Amygdala (tissue), 56 donors: ENCODE measurements around the gene PEX16.
"Not testable (repeated sequence)": the region's sequence is repeated elsewhere in the genome, so short reads cannot be mapped to it uniquely, and the experiment has no call there.

ENCODE experiments used
- DNase-seq, 56 donors: peaks; one replicate each; lab custom pipeline; 2025; lab: John Stamatoyannopoulos, UW

Gene PEX16

DNA sequence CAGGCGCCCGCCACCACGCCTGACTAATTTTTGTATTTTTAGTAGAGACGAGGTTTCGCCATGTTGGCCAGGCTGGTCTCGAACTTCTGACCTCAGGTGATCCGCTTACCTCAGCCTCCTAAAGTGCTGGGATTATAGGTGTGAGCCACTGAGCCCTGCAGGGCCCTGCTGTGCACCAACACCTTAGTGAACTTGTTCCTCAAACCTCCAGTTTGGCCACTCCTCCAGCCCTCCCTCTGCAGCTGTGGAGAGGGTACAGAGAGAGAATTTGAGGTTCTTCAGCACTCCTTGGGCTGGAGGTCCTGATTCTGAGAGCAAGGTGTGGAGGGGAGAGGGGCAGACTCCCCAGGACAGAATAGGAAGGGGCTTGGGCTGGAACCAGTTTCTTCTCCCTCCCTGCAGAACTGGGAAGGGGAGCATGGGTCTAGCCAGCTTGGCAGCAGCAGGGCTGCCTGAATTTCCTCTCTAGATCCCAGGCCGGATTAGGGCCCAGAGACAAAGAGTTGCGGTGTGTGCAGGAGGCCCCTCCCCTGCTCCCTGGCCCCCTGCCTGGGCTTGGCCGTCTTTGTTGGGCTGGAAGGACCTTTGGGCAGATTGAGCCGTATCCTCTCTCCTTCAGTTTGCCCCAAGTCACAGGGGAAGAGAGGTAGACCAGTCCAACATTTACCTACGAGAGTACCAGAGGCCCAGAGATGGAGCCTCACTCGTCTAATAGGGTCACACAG lies 2.3 kb upstream of the PEX16 start:
- peak in 5 of 56 donors; percentile 17 to 48 (median 23) for DNase-seq

DNA sequence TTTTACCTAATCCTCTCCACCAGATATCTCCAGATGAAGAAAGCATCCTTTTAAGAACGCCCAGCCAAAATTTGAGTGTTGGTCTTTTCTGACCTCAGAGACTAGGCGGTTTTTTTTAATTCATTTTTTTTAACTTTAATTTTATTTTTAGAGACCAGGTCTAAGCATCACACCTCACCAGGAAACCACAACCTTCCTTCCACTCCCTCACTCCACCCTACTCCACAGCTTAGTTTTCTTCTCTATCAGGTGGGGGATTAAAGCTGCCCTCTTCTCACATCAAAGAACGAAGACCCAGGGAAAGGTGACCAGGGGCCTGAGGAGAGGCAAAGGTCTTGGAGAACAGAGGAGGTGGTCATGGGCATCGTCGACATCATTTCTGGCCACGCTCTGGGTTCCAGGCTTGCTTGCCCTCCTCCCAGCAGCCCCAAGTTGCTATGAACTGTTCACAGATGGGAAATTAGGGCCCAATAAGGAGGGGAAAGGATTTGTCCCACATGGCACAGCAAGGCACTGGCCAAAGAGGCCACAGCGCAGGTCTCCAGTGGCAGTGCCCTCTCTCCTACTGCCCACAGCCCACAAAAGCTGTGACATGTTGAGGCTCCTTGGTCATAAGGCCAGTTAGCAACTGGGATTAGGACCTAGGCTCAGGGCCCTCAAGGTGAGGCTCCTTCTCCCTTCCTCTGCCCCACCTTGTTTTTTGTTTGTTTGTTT lies 1.4 kb upstream of the PEX16 start:
- no peak for DNase-seq

DNA sequence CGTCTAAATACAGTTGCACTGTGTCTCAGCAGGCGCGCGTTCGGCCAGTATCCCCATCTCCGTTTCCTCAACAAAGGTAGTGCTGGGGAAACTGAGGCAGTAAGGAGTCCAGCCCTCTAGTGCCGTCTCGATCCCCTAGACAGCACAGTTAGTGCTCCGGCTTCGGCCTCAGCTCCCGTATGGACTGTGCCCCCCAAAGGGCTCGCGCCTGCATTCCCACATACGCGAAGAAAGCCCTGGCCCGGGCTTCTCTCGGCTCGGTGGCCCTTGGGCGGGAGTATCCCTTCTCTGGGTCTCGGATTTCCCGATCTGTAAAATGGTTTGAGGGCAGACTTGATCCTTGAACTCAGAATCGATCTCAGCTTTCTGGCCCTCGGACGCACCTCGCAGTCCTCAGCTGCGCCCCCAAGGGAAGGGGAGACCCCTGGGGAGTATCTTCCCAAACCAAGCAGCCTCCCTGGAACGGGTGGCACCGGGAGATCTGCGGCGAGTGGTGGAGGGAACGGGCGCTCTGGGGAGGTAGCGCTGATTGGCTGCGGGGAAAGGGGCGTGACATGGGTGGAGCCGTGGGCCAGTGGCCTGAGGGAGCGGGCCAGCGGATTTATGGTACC lies 759 bp upstream of the PEX16 start:
- peak in 55 of 56 donors; percentile 35 to 87 (median 69) for DNase-seq

DNA sequence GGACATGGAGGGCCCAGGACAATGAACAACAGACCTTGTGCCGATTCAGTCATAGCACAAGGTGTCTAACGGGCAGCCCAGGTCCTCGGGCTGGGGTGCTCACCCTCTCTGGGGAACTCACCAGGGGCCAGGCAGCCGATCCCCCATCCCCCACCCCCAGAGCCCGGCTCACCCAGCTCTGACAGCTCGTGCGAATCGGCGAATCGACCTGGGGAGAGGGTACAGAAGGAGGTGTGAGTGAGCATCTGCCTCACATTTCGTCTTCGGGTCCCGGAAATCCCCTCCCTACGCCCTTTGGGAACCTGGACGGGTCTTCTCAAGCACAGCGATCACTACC lies 423 bp downstream of the PEX16 start:
- DNase-seq = no peak

DNA sequence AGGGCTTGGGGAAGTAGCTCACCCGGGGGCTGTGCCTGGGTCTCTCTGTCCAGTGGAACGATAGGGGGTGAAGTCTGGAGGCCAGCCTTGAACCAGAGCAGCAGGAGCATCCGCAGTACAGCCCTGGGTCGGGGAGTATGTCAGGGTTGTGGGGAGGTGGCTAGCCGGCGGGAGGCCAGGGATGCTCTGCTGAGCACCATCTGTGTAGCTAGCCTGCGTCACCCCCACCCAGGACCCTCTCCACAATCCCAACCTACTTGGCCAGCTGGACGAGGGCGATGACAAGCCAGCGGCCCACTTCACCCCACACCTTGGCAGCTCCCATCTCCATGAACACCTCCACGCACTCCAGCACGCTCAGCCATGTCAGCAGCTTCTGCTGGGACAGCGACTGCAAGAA lies 2.2 kb downstream of the PEX16 start:
- DNase-seq = no peak

DNA sequence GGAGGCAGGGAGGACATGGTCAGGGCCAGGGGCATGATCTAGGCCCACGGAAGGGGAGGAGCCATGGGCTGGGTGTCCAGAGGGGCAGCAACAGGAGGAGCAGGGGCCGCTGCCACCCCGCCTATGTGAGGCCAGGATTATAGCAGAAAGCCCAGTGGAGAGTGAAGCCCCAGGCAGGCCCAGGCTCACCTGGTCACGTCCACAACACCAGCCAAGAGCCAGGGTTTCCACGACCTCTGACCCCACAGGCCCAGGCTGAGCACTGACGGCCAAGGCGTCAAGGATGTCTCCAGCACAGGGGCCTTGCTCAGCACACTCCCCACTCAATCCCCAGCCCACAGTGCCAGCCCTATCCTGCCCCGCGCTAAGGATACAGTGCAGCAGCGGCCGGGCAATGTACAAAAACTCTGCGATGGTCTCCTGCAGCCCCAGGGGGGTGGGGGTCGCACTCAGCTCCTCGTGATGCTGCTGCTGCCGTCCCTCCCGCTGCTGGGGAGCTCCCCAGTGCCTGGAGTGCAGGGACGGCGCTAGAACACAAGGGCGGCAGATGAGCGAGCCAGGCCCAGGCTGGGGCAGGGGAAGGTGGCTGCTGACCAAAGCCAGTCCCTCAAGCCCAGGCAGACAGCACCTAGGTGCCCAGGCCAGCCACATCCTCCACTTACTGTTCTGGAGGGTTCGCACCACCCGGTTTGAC lies 3.6 kb downstream of the PEX16 start:
- DNase-seq = no peak

DNA sequence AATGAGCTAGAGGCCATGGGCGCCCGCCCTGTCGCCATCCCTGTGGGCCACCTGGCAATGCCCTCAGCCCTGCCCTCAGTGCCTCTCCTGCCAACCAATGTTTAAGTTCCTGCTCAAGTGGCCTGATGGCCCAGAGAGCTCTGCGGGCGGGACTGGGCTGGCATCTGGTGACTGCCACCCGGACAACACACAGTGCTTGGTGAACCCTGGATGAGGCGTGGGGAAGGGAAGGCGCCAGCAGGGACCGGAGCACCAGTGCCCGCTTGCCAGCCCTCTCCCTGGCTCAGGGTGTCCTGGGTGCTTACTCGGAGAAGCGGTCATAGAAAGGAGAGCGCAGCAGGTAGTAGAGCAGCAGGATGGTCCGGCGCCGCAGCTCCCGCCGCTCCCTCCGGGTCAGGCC lies 4.2 kb downstream of the PEX16 start:
- DNase-seq = no peak

DNA sequence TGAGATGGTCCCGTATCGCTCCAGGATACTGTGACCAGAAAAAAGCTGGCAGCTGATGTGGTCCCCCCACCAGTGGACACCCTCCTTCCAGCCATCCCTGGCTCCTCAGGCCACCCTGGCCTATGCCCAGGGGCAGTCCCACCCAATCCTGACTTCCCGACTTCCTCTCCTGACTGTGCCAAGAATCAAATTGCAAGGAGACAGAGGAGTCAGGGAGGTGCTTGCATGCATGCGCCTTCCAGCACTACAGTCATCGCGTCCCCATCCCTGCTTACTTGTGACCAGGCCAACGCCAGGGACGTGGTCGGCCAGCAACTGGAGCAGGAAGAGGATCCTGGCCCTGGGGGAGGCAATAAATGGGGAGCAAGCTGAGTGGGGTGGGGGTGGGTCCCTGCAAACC lies 7.1 kb downstream of the PEX16 start:
- DNase-seq = no peak

DNA sequence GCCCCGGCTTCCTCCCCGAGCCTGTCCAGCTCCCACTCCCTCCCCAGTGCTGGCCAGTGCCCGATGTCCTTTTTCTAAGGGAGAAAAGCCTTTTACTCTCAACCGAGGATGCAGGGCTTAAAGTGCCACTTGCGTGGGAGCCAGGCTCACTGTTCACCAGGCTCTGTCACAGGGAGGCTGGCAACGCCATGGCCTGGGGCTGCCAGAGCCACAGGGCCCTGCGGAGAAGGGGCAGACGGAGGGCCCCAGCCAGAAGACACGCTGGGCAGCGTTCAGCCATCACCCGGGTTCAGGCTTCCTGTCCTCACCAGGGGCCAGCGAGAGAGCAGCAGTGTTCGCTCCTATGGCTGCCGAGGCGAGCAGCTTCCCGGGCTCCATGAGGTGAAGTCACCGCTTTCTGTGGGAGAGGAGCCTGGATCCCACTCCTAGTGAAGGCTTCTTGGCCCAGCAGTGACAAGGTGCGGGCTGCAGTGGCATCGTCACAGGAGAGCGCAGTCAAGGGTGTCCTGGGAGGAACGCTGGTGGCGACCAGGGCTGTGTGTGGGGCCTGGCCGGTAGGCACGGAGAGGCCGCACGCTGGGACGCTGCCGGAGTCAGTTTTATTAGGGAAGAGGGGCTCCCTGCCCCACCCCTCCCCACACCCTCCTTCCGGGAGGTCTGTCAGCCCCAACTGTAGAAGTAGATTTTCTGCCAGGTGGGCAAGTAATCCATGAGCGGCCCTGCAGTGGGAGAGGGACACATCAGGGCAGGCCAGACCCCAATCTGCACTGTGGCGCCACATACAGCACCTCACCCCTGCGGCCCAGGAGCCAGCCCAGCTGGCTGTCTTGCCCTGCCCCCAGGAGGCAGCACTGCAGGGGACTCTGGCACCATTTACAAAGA lies 7.8 kb downstream of the PEX16 start:
- peak in 14 of 56 donors; percentile 20 to 73 (median 36) for DNase-seq

DNA sequence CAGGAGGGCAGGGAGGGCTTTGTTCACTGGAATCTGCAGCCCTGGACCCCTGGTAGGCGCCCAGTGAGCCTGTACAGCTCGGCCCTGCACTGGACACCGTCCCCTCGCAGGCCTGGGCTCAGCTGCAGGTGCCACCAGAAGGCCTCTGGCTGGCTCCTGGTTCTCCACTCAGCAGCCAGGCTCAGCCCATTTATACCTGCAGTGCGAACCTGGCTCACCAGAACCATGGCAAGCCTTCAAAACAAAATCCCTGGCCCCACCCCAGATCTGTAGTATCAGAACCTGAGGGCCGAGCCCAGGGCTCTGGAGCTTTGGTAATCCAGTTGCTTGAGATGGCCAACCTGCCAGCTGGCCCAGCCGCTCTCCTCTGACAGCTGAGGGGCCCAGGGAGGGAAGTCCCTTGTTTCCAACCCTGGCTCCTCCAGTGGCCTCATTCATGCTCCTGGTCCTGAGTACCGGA lies 9.7 kb downstream of the PEX16 start:
- peak in 19 of 56 donors; percentile 16 to 63 (median 37) for DNase-seq

DNA sequence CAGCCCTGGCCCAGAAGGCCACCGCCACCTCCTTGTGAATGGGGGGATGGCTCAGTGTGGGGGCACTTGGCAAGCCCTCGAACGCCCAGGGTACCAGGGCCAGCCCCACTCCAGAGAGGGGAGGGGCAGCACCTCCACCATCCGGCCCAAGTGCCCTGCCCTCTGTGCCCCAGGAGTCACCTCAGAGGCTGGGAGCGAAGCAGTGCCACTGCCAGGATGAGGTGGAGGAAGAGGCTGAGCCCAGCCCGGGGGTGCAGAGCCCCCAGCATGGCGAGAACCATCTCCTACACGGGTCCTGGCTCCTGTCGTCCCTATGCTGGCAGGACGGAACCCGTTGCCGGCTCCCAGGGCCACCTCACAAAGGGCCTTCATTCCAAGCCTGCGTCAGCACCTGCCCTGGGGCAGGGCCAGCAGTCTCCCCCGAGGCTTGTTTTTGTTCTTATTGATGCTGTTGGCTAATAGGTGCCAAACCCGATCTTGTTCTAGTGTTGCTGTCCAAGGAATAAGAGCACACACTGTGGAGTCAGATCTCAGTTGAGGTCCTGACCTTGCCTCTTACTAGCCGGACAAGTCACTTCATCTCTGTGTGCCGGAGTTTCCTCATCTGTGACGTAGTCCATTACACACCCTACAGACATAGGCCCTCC lies 10.6 kb downstream of the PEX16 start, which contains the start of gene FREY1:
Gene FREY1 (minus strand): TSS at position 307 of the 647 bp plus-strand sequence. CDS start 26 bp downstream, at position 281.
- DNase-seq = peak in 9 of 56 donors; percentile 25 to 52 (median 41)

DNA sequence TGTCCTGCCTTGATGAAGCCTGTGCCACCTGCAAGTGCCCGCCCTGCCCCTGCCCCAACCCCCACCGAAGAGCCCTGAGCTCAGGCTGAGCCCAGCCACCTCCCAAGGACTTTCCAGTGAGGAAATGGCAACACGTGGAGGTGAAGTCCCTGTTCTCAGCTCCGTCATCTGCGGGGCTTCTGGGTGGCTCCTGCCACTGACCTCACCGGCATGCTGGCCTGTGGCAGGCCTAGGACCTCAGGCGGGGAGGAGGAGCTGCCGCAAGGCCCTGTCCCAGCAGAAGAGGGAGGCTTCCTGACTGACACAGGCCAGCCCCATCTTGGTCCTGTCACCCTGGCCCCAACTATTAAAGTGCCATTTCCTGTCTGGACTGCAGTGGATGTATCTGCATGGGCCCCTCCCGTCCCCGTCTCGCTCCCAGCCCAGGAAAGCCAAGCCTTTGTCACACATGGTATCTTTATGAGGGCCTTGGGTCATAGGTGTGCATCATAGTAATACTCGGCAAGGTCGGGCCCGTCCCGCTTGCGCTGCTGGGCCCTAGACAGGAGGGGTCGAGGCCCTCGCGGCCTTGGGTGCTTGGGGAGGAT lies 11.5 kb downstream of the PEX16 start:
- DNase-seq = no peak

DNA sequence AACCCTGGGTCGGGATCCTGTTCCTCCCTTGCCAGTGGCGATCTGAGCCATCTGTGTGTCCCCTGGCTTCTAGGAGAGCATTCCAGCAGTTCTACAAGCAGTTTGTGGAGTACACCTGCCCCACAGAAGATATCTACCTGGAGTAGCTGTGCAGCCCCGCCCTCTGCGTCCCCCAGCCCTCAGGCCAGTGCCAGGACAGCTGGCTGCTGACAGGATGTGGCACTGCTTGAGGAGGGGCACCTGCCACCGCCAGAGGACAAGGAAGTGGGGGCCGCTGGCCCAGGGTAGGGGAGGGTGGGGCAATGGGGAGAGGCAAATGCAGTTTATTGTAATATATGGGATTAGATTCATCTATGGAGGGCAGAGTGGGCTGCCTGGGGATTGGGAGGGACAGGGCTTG lies 12.1 kb downstream of the PEX16 start:
- DNase-seq = not testable (repeated sequence)

DNA sequence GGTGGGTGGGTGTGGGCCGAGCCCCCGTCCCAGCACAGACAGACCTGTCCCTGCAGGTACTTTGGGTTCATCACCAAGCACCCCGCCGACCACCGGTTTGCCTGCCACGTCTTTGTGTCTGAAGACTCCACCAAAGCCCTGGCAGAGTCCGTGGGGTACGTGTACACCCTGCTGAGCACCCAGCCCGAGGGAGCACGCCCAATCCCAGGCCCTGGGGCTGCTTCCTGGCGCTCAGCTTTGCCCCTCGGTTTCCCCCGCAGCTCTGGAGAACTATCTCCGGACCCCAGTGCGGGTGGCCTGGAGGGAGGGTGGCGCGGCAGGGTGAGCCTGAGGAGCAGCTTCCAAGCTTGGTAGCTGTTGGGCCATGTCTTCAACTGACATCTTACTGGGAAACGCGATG lies 12.6 kb downstream of the PEX16 start:
- DNase-seq = no peak

DNA sequence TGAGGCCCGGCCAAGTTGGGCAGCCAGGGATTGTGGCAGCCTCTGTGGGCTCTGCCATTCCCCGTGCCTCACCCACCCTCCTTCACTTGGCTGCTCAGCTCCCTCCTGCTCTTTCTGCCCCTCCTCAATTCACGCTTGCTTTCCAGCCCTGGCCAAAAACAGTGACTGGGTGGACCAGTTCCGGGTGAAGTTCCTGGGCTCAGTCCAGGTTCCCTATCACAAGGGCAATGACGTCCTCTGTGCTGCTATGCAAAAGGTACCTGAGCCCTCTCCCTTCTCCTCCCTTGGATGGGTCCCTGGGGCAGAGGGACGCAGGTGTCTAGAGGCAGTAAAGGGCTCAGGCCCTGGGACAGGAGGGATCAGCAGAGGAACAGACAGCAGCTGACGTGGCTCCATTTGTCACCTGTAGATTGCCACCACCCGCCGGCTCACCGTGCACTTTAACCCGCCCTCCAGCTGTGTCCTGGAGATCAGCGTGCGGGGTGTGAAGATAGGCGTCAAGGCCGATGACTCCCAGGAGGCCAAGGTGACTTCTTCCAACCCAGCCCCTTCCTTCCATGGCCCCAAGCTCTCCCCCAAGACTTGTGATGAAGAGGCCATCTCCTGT lies 13.3 kb downstream of the PEX16 start:
- DNase-seq = no peak

DNA sequence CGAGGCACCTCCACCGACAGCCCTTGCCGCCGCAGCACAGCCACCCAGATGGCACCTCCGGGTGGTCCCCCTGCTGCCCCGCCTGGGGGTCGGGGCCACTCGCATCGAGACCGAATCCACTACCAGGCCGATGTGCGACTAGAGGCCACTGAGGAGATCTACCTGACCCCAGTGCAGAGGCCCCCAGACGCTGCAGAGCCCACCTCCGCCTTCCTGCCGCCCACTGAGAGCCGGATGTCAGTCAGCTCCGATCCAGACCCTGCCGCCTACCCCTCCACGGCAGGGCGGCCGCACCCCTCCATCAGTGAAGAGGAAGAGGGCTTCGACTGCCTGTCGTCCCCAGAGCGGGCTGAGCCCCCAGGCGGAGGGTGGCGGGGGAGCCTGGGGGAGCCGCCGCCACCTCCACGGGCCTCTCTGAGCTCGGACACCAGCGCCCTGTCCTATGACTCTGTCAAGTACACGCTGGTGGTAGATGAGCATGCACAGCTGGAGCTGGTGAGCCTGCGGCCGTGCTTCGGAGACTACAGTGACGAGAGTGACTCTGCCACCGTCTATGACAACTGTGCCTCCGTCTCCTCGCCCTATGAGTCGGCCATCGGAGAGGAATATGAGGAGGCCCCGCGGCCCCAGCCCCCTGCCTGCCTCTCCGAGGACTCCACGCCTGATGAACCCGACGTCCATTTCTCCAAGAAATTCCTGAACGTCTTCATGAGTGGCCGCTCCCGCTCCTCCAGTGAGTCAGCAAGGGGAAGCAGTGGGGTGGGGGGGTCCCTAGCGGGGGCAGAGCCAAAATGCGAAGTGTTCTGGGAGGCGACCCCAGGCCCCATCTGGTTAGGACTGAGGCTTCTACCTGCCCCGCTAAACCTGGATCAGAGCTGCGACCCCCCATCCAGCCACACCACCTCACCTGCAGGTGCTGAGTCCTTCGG lies 15.0 kb downstream of the PEX16 start:
- no peak for DNase-seq

DNA sequence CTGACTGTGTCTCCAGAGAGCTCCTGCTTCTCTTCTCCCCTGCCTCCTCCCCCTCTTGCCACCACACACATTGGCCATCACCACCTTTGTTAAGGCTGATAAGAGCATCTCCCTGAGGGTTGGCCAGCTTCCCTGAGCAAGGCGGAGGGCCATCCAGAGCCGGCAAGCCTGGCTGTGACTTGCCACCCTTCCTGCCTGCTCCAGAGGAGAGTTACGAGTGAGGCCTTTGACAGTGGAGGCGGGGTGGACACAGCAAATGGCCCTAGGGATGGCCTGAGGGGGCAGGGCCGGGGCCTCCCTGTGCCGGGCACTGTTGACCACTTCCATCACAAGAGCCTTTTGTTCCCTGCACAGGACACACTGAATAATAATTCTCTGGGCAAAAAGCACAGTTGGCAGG lies 16.1 kb downstream of the PEX16 start:
- peak in 51 of 56 donors; percentile 35 to 94 (median 77) for DNase-seq
